K562 (cell line): ENCODE measurements around the gene SPOUT1. TPM values are rescaled to one million over a fixed set of nuclear protein-coding genes. Genes with fewer than 3 reads are reported as not detected.

ENCODE experiments used
- ATAC-seq: fragments of 200-7000 bp; cut with Tn5 transposase; 3 replicates; pipeline ENCODE4 v1.9.1; 2020; ENCODE audit warnings: moderate library complexity
- BruUV-seq: library from RNA; stranded (reverse); fragments of 400-500 nt; replicated peaks from 2 replicates; lab custom pipeline; 2021; lab: Mats Ljungman, UMichigan
- CTCF ChIA-PET: fragments of 300-600 bp; formaldehyde crosslinking; extraction: SDS; loops from one replicate; lab custom pipeline; 2021; ENCODE audit warnings: low intra/inter-chr PET ratio; lab: Yijun Ruan, JAX
- POLR2A ChIA-PET: fragments of 300-600, 350-650 bp; sonication (Branson Sonifier 250); formaldehyde crosslinking; extraction: SDS; loops from one replicate; lab custom pipeline; 2021; ENCODE audit warnings: antibody characterized with exemption, inconsistent platforms; lab: Yijun Ruan, JAX
- DNase-seq, 4 experiments: peaks; one replicate each; pipeline versions ENCODE4 v3.0.0 to v3.0.0-alpha.2; 2011 to 2018; ENCODE audit warnings: low spot score in 3 of 4, mixed read lengths in 3 of 4; ENCODE audit errors: extremely low read depth in 1 of 4
- FAIRE-seq: peaks from 2 replicates; lab custom pipeline; 2011; peaks lifted over from hg19 to GRCh38; lab: Jason Lieb, UNC
- H2AFZ ChIP-seq: 2 replicates; pipeline ENCODE4 v1.6.0; 2011; ENCODE audit warnings: low read depth, low read length, control low read depth, inconsistent platforms
- H3K27ac ChIP-seq: fragments of 200-600 bp; 3 replicates; pipeline ENCODE4 v1.8.0; 2011; ENCODE audit warnings: low read depth, mild to moderate bottlenecking, control low read depth, inconsistent platforms, low read length, moderate library complexity, mixed read lengths; ENCODE audit errors: extremely low read depth
- H3K27me3 ChIP-seq, 2 experiments: fragments of 300-600 bp in 1 of 2; 2 replicates in 1 of 2; 3 replicates in 1 of 2; pipeline versions ENCODE4 v1.6.0 to v1.8.0; 2011; ENCODE audit warnings: inconsistent platforms in 2 of 2, low read length in 2 of 2, mild to moderate bottlenecking in 1 of 2, mixed read lengths in 1 of 2, moderate library complexity in 1 of 2; ENCODE audit not compliant: control insufficient read depth in 2 of 2, insufficient read depth in 2 of 2
- H3K36me3 ChIP-seq: fragments of 300-600 bp; 3 replicates; pipeline ENCODE4 v1.8.0; 2011; ENCODE audit warnings: mild to moderate bottlenecking, low read length, inconsistent platforms; ENCODE audit not compliant: control insufficient read depth, insufficient read depth
- H3K4me1 ChIP-seq, 2 experiments: fragments of 200-600 bp in 1 of 2; replicated peaks in 1 of 2; 2 replicates in 1 of 2; 3 replicates in 1 of 2; pipeline versions ENCODE4 v1.5.1 to v1.8.0; 2011; ENCODE audit warnings: inconsistent platforms in 2 of 2, low read length in 2 of 2, mild to moderate bottlenecking in 1 of 2, mixed read lengths in 1 of 2, moderate library complexity in 1 of 2; ENCODE audit not compliant: control insufficient read depth in 2 of 2, insufficient read depth in 2 of 2
- H3K4me2 ChIP-seq: 2 replicates; pipeline ENCODE4 v1.6.1; 2011; ENCODE audit warnings: low read length, control low read depth, inconsistent platforms, mixed read lengths; ENCODE audit not compliant: insufficient read depth
- H3K4me3 ChIP-seq: fragments of 200-600 bp; sonication (generic), shearing (Covaris generic); 2 replicates; pipeline ENCODE4 v1.5.1; 2016; ENCODE audit warnings: control low read depth, inconsistent platforms
- H3K79me2 ChIP-seq: fragments of 200-600 bp; 3 replicates; pipeline ENCODE4 v1.8.0; 2011; ENCODE audit warnings: low read length, inconsistent platforms; ENCODE audit not compliant: control insufficient read depth, insufficient read depth
- H3K9ac ChIP-seq, 2 experiments: 2 replicates each; pipeline versions ENCODE4 v1.6.0 to v1.6.1; 2011; ENCODE audit warnings: low read depth in 2 of 2, low read length in 2 of 2, control low read depth in 1 of 2, inconsistent platforms in 1 of 2, mild to moderate bottlenecking in 1 of 2, mixed read lengths in 1 of 2; ENCODE audit not compliant: insufficient read depth in 1 of 2
- H3K9me1 ChIP-seq: one replicate; pipeline ENCODE4 v1.6.0; 2011; ENCODE audit warnings: inconsistent platforms, mild to moderate bottlenecking, low read length, moderate library complexity; ENCODE audit not compliant: control insufficient read depth, insufficient read depth
- H3K9me3 ChIP-seq: replicated peaks from 2 replicates; pipeline ENCODE4 v1.5.1; 2011; ENCODE audit warnings: low read depth, low read length, inconsistent platforms; ENCODE audit not compliant: control insufficient read depth, insufficient read depth
- H4K20me1 ChIP-seq: replicated peaks from 2 replicates; pipeline ENCODE4 v1.6.1; 2011; ENCODE audit warnings: low read length, inconsistent platforms, mixed read lengths; ENCODE audit not compliant: control insufficient read depth, insufficient read depth
- CTCF ChIP-seq, 3 experiments: IDR thresholded peaks in 2 of 3; conservative IDR thresholded peaks in 1 of 3; 2 replicates each; pipeline ENCODE4 v1.5.1; 2011 to 2012; ENCODE audit warnings: low read length in 3 of 3, mild to moderate bottlenecking in 3 of 3, control low read depth in 2 of 3, improper control_type of control experiment in 1 of 3, inconsistent platforms in 1 of 3, low read depth in 1 of 3, mixed read lengths in 1 of 3, moderate library complexity in 1 of 3; ENCODE audit not compliant: insufficient read depth in 2 of 3
- FUS ChIP-seq: fragments of 200-400 bp; formaldehyde crosslinking; optimal IDR thresholded peaks from 2 replicates; pipeline ENCODE3; 2017; ENCODE audit warnings: low read depth, low read length
- HNRNPLL ChIP-seq: fragments of 200-400 bp; formaldehyde crosslinking; IDR thresholded peaks from 2 replicates; pipeline ENCODE4 v1.6.1; 2017; ENCODE audit warnings: low read length, low read depth, mild to moderate bottlenecking; ENCODE audit not compliant: poor library complexity, severe bottlenecking
- KLF10 ChIP-seq: fragments of 250-450 bp; sonication (Bioruptor Pico); IDR thresholded peaks from 2 replicates; pipeline ENCODE4 v1.6.1; 2021; ENCODE audit warnings: matching md5 sums
- SAP30 ChIP-seq: fragments of 200-600 bp; sonication (generic); IDR thresholded peaks from 2 replicates; pipeline ENCODE4 v1.6.1; 2012; ENCODE audit warnings: borderline replicate concordance, low read depth, mild to moderate bottlenecking, moderate library complexity, low read length, control low read depth, inconsistent platforms; ENCODE audit not compliant: insufficient read depth, poor library complexity, severe bottlenecking
- WGBS: fragments of 100-300 bp; shearing (Covaris generic); methylation state at CpG from one replicate; pipeline ENCODE4 v1.1.6; 2016; ENCODE audit warnings: low coverage, mixed read lengths; ENCODE audit not compliant: insufficient coverage; ENCODE audit errors: missing lambda C conversion rate; 5-methylcytosine and 5-hydroxymethylcytosine counted together
- in situ Hi-C: fragments of 300-500 bp; cut with MboI; formaldehyde crosslinking; loops from 4 replicates; pipeline ENCODE4 v1.15.0; 2018; ENCODE audit warnings: inconsistent platforms, mixed read lengths
- intact Hi-C: fragments of 100-400 bp; cut with micrococcal nuclease; formaldehyde crosslinking; loops from 2 replicates; pipeline ENCODE4 v1.14.2; 2022
- polyA plus RNA-seq, 8 experiments: library from polyadenylated mRNA; depleted of rRNA in 4 of 8; stranded (reverse) in 5 of 8; unstranded in 3 of 8; fragments of >200 nt; fragmentation: Nextera tagmentation in 2 of 8; fragmentation: Illumina TruSeq in 1 of 8; extraction: Ambion mirVana in 2 of 8; extraction: Trizol in 1 of 8; gene quantifications; 2 replicates each; pipeline versions ENCODE4 v1.2.1 to v1.2.3, GENCODE V29; 2011 to 2014; ENCODE audit warnings: inconsistent platforms in 1 of 8, missing spikeins in 1 of 8
- total RNA-seq, 7 experiments: library from RNA; depleted of rRNA in 6 of 7; stranded (reverse); fragments of >200 nt in 6 of 7; fragmentation: Illumina TruSeq in 2 of 7; extraction: Trizol in 2 of 7; gene quantifications; 2 replicates each; pipeline versions ENCODE4 v1.2.1 to v1.2.3, GENCODE V29; 2011 to 2021; ENCODE audit warnings: low replicate concordance in 1 of 7

SPOUT1 gene
- total and polyA plus RNA-seq, 9 of the 15 experiments (the other 6 are each of a cell fraction or from before 2014, with no cell fraction given) = 10.6 to 121 (median 37.4) TPM

GRCh38 chr9:128836509-128837145 is 7.0 kb upstream of the SPOUT1 start:
- no peaks in the 10 kb centered on the region for H3K27me3 ChIP-seq
- H2AFZ ChIP-seq = no peak overlapping the region
- H3K9me1 ChIP-seq = no peaks in the 10 kb centered on the region
- intact Hi-C loops = no loop called here
- H3K4me2 ChIP-seq = no peak overlapping the region
- no peaks in the 10 kb centered on the region for H3K9me3 ChIP-seq
- FAIRE-seq (no peak), DNase-seq (peak in 1 of 4 experiments; percentile 3), ATAC-seq (no peak)
- no peaks in the 10 kb centered on the region for H4K20me1 ChIP-seq
- no peak overlapping the region; a peak in 1 of 4 replicates for H3K9ac ChIP-seq
- WGBS = 87% methylated on average over 14 of the region's 14 CpGs
- H3K4me1 ChIP-seq = peaks cover 0 to 9% of the 10 kb centered on the region in 2 experiments; a peak in 2 of 5 replicates
- ChIA-PET CTCF (no interaction called here), POLR2A (interaction anchor here (0.6 to 0.9 kb wide), 2 partner anchors 8 to 321 kb away, joined by 3 read pairs; no protein-coding TSS in a partner anchor)
- no peaks in the 10 kb centered on the region for H3K79me2 ChIP-seq
- no peak overlapping the region for H3K27ac ChIP-seq
- peaks cover 21% of the 10 kb centered on the region; the same call in 2 of the 3 replicates for H3K36me3 ChIP-seq
- H3K4me3 ChIP-seq = no peak overlapping the region
- no TSS peak for BruUV-seq
- no peak for TF ChIP-seq SAP30
- no peak for TF ChIP-seq FUS
- TF ChIP-seq HNRNPLL = no peak
- TF ChIP-seq KLF10 (CRISPR knock-in tag) = no peak
- no peak for TF ChIP-seq CTCF (IDR thresholded peaks at IDR 0.05 in 2 of 3, conservative IDR thresholded peaks at IDR 0.05 in 1 of 3; ENCODE audit: insufficient read depth in 2 of 3, low read depth in 1 of 3, low read length in 3 of 3)
- TF ChIP-seq, all 486 proteins: peak for 0
- in situ Hi-C loops = no loop called here
